Panc1 (cell line): ENCODE measurements around the gene FANCD2OS.

Source experiments
- CTCF ChIP-seq: fragments of 450-650 bp; IDR thresholded peaks from 2 replicates; pipeline ENCODE4 v1.5.1; 2017; ENCODE audit warnings: mild to moderate bottlenecking
- POLR2AphosphoS5 ChIP-seq: IDR thresholded peaks from 2 replicates; pipeline ENCODE4 v1.6.1; 2012; ENCODE audit warnings: mild to moderate bottlenecking, low read depth, low read length, moderate library complexity
- TF ChIP-seq, protein P1 (sequence below), 2 experiments: IDR thresholded peaks; 2 replicates each; pipeline ENCODE4 v1.6.1; 2011 to 2012; ENCODE audit warnings: low read depth in 2 of 2, control low read depth in 1 of 2, low read length in 1 of 2, mild to moderate bottlenecking in 1 of 2, moderate library complexity in 1 of 2; ENCODE audit not compliant: insufficient read depth in 1 of 2

DNA sequence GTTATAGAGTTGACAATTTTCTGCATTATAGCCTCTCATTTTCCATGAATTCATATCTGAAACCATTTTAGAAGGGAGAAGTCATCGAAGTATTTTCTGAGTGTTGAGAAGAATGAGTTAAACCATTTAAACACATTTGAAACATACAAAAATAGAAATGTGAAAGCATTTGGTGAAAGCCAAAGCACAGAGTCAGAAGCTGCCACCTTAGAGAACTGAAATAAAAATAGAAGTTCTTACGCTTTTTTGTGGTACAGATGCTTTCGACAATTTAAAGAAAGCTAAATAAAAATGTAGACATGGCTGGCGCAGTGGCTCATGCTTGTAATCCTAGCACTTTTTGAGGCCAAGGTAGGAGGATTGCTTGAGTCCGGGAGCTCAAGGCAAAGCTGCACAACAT is 9.0 kb downstream of the FANCD2OS start:
- TF ChIP-seq, protein P1, sequence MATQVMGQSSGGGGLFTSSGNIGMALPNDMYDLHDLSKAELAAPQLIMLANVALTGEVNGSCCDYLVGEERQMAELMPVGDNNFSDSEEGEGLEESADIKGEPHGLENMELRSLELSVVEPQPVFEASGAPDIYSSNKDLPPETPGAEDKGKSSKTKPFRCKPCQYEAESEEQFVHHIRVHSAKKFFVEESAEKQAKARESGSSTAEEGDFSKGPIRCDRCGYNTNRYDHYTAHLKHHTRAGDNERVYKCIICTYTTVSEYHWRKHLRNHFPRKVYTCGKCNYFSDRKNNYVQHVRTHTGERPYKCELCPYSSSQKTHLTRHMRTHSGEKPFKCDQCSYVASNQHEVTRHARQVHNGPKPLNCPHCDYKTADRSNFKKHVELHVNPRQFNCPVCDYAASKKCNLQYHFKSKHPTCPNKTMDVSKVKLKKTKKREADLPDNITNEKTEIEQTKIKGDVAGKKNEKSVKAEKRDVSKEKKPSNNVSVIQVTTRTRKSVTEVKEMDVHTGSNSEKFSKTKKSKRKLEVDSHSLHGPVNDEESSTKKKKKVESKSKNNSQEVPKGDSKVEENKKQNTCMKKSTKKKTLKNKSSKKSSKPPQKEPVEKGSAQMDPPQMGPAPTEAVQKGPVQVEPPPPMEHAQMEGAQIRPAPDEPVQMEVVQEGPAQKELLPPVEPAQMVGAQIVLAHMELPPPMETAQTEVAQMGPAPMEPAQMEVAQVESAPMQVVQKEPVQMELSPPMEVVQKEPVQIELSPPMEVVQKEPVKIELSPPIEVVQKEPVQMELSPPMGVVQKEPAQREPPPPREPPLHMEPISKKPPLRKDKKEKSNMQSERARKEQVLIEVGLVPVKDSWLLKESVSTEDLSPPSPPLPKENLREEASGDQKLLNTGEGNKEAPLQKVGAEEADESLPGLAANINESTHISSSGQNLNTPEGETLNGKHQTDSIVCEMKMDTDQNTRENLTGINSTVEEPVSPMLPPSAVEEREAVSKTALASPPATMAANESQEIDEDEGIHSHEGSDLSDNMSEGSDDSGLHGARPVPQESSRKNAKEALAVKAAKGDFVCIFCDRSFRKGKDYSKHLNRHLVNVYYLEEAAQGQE (IDR thresholded peaks at IDR 0.05; ENCODE audit: insufficient read depth in 1 of 2, low read depth in 2 of 2, low read length in 1 of 2), result no peak
- TF ChIP-seq CTCF (no peak), POLR2AphosphoS5 (no peak)
